GM18508 (cell line): ENCODE data around the gene MPPED2.

Experiments used
- ATAC-seq: cut with Tn5 transposase; IDR thresholded peaks from one replicate; pipeline ENCODE4 v1.9.1; 2021; ENCODE audit warnings: moderate number of reproducible peaks; ENCODE audit not compliant: insufficient read depth, unreplicated experiment

Gene MPPED2, protein sequence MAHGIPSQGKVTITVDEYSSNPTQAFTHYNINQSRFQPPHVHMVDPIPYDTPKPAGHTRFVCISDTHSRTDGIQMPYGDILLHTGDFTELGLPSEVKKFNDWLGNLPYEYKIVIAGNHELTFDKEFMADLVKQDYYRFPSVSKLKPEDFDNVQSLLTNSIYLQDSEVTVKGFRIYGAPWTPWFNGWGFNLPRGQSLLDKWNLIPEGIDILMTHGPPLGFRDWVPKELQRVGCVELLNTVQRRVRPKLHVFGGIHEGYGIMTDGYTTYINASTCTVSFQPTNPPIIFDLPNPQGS

DNA sequence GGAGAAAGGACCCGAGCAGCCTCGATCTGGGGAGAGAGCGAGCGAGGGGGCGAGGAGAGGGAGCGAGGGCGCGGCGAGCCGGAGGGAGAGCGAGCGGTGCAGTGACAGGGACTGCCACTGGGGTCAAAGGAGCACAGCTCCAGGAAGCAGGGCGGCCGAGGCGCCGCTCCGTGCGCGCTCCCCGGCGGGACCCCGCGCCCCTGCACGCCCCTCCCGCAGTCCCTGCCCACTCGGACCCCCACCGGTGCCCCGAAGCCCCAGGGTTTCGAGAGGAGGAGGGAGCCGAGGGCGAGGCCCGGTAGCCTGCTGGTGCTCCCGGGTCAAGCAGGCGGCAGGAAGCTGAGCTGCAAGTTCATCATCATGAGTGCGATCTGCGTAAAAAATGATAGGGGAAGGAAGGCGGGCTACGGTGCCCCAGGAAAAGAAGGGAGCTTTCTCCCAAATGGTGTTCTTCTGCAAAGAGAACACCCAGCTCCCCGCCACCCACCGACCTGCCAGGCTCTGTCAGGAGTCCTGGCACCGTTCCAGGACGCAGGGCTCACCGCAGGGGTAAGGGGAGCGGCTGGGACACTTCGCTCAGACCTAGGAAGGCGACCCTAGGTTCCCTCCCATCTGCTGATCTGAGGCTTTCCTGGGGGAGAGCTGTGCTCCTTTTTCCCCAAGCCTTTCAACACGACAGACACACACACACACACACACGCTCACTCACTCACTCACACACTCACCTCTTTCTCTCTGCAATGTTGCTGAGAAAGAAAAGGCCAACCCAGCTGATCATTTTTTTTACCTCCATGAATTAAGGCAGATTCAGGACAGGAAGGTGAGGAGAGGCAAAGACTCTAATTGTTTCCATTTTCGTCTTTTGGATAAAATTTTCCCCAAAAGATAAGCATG, at the start of gene MPPED2:
TSS of gene MPPED2 (minus strand) at position 103 of the 894 bp plus-strand sequence. CDS start 5,980 bp downstream, outside the sequence.
- peak; percentile 70 for ATAC-seq

DNA sequence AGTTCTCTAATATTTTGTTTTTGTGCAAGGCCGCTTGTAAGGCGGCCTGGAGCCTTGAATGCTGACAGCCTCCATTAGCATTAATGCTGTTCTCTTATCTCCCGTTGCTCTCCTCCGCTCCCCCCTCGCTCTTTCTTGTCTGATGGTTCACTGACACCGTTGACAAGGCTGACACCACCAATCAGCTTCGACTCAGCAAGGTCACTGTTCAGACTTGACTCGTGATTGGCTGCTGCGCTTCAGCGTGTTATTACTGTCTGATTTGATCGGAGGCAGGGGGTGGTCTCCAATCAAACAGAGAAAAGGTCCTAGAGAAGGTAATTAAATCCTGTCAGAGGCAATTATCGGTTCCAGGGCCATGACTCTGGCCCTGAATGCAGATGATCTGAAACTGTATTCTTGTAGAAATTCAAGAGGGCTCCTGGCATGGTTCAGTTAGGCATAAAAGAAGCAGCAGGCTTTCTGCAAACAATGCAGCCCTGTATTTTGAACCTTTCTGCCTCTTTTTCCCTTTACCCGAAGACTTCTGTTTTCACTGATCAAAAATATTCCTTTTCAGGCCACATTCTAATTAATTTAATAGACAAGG, 49.3 kb upstream of the MPPED2 start:
- ATAC-seq: no peak

DNA sequence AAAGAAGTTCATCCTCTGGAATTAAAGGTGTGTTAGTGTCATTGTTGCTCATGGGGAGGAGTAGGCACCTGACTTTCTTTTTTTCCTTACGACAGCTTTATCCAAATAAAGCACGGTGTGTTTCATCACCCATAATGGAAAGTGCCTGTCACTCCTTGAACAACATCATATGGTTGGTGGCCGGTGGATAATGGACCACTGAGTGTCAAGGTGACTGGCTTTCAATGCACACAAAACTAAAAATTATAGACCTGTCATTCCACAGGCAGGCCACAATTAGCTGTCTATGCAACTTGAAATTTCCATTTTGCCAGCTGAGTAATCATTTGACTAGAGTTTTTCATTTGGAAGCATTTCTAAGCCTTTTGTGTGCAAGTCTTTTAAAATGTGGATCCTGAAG, 45.0 kb upstream of the MPPED2 start:
- ATAC-seq: no peak

DNA sequence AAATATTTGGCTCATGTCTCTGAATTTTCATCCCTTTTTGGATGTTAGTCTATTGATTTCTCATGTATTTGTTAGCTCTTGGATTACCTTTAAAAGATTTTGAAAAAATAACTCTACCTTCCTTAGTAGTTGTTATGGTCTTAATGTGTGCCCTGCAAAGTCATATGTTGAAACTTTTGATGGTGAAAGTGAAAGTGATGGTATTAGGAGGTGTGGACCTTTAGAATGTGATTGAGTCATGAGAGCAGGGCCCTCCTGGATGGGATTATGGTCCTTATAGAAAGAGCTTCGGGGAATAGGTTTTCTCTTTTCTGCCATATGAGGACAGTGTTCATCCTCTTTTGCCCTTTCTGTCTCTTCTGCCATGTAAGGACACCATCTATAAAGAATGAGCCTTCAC, 33.6 kb upstream of the MPPED2 start:
- ATAC-seq: no peak

DNA sequence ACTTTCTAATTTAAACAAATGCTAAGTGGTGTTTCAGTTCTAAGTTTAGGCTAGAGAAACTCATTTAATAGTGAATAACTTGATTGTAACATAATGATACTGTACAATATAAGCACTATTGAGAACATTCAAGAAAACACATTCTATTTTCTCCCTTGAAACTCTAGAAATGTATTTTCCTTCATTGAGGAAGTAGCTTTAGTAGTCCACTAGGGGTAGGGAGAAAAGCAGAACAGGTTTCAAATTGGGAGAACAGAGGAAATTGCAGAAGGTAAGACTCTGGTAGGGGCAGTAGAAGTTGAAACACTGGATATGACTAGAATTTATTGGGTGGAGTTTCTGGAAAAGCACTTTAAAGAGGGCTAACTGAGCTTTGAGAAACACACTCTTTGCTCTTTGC, 31.6 kb upstream of the MPPED2 start:
- ATAC-seq: no peak

DNA sequence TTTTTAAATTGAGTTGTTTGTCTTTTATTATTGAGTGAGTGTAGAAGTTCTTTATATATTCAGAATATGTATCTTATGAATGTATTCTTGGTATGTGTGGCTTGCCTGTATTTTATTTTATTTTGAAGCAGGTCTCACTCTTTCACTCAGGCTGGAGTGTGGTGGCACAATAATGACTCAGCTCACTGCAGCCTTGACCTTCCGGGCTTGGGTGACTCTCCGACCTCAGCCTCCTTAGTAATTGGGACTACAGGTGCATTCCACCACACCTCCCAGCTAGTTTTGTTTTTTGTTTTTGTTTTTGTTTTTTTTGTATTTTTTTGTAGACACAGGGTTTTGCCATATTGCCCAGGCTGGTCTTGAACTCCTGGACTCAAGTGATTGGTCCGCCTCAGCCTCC, 24.5 kb upstream of the MPPED2 start:
- ATAC-seq: no peak

DNA sequence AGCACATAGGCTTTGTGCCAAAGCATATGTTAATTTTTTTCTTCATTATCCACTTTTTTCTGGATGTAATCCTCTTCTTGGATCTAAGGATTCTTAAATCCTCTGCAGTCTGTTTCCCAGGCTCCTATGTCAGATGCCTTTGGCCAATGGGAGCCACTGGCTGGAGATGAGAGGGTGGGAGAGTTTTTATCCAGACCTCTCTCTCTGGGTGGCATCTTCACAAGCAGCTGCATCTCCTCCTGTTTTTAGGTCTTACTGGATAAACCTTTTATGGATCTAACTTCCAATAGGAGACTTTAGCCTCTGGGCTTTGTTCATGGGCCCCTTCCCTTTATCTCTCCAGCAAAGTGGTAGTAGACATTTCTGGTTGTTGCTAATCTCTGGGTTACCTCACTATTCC, 22.4 kb upstream of the MPPED2 start:
- ATAC-seq: no peak

DNA sequence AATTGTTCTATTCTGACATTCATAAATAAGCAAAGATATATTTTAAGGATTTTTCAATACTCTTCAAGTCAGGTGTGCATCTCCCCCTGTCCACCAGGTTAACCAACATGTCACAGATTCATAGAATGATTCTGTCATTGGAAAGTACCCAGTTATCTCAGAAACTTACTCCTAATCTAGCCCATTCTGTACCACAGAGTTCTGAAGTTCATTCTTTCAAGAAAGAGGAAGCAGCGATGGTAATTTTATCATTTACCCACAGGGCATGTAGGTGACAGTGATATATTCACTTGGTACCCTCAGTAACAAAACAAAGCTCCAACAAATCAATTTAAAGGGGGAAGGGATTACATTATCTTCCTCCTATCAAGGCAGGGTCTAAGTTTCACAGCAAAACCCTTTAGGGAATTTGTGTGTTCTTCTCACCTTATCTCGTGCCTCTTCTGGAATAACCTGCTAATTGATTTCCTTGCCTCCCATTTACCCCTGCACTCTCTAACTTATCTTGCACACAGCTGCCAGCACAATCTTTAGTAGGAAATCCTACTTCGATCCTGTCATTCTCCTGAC, 19.0 kb upstream of the MPPED2 start:
- ATAC-seq: peak; percentile 75

DNA sequence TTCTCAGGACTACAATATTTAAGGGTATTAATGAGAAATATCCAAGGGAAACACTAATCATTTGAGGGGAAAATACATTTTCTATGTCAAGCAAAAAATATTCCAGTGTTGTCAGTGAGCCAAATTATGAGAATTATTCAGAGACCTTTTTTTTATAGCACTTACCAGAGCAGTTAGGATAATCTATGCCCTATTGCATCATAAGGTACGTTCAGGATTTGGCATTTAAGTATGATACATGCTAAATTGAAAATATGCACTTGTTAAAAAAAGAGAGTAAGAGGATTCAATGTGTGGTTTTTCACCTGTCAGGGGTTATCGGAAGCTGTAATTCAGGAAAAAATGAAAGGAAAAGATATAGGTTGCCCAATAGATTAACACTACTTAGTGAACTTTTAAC, 17.2 kb upstream of the MPPED2 start:
- ATAC-seq: no peak

DNA sequence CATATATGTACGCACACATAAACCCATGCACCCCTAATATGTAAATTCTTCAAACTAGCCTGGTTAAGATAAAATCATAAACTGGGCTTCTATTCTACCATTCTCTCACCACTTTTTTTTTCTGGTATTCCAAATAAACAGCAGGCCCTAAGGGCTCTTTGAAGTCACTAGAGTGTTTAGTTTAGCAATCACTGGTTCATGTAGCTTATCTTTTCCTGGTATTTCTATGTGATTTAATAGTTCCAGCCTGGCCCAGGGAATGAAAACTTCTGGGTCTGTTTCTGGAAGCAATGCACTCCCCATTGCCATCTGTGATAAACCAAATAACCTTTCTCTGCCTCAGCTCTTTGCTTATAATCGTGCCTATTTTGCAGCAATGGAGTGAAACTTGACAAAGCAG, 10.7 kb upstream of the MPPED2 start:
- no peak for ATAC-seq

DNA sequence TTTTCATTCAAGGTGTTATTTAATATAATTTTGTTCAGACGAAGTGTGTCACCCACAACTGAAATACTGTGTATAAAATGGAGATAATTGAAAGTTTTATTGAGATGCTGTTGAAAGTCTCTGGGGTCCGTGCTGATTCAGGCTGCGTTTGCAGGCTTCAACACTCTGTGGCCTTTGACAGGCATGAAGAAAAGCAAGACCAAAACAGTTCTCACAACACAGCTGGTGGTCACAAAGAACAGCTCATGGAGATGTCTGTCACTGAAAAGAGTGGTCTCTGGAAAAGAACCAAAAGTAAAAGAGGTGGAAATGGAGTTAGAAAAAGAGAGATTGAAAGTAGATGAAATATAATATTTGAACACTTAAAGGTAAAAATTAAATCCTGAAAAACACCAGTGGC, 9.8 kb upstream of the MPPED2 start:
- ATAC-seq: no peak

DNA sequence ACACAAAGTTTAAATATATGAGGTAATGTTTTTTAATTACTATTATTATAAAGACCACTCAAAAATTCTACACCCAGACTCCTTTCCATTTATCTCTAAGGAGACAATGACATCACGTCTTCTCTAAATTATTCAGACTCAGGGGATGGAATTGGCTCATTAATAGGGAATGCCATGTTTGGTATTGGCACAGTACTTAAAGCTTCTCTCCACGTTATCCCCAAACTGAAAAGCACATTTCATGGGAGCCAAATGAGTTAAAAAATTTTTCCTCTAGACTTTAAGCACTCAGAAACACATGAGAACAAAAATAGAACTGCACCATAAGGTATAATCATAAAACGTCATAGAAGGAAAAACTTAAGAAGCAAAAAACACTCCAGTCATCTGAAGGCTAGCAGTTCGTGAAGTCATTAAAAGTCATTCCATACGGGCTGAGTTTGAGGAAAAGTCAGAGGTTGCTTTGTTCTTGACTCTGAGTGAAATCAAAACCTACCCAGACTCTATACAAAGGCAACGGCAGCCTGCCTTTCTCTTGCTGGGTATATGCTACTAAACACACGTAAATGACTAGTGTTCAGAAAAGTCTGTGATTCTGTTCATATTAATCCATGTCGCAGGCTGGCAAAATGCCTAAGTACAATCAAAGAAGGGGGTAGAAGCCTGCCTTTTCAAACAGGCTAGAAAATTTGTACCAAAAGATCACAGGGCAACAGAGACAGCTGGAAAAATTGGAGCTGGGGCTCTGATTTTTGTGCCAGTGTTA, 8.7 kb upstream of the MPPED2 start:
- ATAC-seq: no peak

DNA sequence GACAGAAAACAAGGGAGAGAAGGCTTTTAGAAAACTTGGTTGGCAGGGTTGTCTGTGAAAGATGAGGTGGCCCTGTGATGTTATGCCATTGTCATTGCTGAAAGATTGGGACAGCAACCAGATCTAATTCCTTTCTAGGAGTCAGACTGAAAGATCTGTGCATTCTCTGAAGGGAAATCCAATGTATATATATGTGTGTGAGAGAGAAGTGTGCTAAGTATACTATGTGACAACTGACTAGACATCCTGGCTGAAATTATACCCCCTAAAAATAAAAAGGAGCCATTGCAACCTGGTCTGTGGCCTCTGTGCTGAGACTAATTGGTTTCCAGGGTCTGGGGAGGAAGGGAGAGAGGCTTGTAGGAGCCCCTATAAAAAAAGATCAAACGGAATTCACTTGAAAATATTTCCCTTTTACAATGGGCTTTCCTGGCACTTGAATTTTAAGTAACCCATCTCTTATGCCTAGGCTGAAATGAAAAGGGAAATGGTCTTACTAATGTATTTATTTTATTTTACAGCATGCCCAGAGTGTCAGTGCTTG, 1.2 kb upstream of the MPPED2 start:
- ATAC-seq: no peak

DNA sequence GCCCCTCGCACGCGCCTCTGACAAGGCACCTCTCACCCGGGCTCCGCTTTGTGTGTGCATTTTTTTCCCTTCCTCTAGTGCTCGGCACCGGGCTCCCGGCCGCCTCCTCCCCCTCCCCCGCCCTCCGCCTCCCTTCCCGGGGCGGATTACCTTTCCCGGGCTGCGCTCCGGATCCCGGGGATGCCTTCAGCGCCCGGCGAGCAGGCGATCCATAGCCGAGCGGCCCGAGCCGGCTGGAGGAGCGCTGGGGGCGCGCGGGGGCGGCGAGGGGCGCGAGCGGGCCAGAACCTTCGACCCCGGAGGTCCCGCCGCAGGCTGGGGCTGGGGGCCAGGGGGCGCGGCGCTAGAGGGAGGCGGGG, 282 bp downstream of the MPPED2 start:
- peak; percentile 7 for ATAC-seq

DNA sequence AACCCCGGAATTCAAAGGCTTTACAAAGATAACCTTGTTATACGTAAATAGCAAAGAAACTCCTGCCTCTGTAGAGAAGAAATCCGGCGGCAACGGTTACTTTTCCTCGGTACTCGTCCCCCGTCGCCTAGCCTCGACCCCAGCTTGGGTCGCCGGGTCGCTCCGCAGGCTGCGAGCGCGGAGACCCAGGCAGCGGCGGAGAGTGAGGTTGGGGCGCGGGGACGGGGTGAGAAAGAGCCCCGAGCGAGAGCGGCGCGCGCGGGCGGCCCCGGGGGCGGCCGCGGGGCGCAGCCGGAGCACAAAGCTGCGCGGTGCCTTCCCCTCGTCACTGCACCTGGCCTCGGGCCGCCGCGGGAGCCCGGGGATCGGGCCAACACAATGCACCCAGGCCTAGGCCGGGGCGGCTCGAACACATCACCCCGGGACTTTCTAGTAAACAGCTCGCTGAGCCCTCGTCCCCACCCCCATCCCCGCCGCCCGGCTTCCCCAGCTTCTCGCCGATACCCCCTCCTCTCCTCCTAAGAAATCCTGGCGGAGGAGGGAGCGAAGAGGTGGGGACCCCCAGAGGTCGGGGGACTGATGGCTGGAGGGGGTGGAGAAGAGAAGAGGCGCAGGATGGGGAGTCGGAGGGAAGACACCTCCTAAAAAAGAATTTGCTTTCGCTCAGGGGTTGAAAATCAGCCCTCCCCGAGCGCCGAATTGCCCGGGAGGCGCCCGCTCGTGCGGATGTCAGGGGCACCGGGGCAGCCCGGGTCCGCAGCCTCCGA, 845 bp downstream of the MPPED2 start:
- ATAC-seq: no peak

DNA sequence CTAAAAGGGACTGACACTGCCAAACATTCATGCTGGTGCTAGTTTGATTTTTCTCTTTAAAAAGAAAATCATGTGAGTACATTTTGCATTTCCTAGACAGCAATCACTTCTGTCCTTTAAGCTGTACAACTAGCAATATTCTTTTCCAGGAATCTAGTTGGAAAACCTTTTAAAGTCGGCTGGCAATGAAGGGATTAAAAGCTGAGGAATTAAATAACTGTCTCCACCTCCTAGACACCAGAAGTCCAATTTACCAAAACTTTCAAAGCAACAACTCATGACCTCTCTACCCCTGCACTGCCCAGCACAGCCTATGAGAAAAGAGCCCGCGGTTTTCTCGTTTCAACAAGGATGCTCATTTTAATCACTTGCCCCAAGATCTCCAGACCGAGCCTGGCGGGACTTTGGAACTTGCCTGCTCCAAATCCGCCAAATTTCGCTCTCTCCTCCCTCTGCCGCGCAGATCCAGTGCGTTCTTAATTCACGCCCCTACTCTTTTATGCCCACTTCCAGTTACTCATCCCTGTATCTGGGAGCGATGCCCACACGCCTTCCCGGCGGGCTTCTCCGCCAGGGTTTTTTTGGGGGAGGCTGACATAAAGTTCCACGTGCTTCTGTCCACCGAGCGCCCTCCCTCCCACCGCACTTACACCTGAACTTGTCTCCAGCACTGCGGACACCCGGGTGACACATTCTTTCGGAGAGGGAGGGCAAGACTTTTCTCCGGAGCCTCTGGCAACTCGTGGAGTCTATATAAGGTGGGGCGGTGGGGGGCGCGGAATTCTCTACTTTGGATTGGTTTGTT, 2.5 kb downstream of the MPPED2 start:
- no peak for ATAC-seq

DNA sequence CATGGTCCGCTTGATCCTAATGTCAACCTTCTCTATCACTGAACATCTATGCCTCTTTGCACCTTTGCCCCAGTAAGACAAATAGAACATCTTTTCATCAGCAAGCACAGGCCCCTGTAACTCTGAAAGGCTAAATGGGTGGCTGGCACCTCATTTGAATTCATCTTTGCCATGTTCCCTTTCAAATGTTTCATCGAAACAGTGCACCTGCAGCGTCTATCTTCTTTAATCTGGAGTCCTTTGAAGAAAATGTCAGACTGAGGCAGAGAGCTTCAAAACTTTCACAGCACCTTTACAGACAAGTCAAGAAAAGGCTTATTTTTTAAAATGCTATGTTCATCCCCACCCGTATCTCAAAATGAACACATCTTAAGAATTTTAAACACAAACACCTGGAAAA, 3.4 kb downstream of the MPPED2 start:
- no peak for ATAC-seq

DNA sequence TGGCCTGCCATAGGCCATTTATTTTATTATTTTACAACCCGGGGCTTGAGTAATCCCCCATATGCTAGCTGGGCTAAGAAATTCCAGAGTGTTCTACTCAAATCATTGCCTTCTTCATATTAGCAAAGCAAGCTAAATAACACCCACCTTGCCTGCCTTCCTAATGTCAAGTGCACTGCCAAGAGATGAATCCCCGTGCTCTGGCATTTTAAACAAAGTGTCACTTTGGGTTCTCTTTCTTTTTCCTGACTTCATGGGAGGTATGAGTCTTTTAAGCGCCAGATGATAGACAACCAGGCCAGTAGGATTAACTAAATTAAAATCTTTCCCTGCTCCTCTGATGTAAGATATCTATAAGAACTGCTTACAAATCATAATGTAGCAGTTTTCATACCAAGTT, 4.5 kb downstream of the MPPED2 start:
- no peak for ATAC-seq

DNA sequence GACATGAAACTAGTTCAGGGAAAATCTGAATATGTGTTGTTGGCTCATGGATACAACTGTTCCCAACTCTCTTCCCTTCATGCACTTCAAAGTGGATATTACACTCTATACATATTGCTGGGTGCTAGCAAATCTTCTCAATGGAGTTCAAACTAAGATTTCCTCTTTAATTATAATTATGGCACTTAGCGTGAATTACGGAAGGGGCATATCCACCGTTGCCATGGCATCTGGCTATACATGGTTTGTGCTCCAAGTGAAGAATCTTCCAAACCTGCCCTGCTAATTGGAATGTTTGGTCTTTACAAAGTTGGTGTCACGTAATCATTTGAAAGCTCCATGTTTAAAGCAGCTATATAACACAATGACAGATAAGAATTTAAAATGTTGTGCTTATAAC, 5.6 kb downstream of the MPPED2 start:
- no peak for ATAC-seq
